Hindlimb muscle (tissue), 1 donor: Measurements from ENCODE around the gene TH. TPM values are rescaled to one million over a fixed set of nuclear protein-coding genes. Genes with fewer than 3 reads are reported as not detected.
"Not testable (repeated sequence)": the region's sequence is repeated elsewhere in the genome, so short reads cannot be mapped to it uniquely, and the experiment has no call there.

ENCODE experiments used
- DNase-seq: peaks from one replicate; pipeline ENCODE4 v3.0.0-alpha.2; 2013
- polyA plus RNA-seq: library from polyadenylated mRNA; unstranded; fragments of 120-200 nt; gene quantifications from one replicate; pipeline ENCODE4 v1.2.1, GENCODE V29; 2013; ENCODE audit not compliant: insufficient read length

Gene TH
- polyA plus RNA-seq, 1 donor: 0.66 TPM

DNA sequence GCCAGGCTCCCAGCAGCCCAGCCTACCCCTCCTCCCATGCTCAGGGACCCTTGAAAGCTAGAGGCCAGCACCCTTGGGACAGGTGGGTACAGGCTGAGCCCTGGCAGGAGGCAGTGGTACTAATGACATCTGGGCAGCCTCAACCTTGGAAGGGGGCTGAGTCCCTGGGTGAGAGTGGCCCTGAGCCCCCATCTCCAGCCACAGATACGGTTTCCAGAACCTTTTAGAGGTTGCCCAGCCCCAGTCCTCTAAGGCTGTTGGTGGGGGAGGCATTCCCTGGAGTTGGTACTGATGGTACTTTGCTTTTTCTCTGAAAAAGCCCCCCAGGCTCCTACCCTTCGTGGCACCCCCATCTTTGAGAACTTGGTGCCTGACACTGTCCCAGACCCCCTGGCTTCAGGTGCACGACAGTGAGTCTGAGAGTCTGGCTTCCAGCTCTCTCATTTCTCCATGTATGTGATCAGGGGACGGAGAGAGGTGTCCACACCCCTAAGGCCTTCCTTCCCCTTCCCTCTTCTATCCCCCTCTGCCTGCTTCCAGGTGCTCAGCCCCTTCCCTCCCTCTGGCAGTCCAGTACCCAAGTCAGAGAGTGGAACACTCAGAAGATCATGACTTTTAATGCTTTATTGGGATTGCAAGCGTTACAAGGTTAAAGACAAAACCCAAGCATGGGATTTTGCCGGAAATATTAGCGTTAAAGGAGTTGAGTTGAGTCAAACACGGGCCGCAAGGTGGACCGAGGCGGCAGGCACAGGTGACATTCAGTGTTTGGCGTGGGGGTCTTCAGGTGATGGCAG is 42.9 kb downstream of the TH start:
- DNase-seq: peak; percentile 46

DNA sequence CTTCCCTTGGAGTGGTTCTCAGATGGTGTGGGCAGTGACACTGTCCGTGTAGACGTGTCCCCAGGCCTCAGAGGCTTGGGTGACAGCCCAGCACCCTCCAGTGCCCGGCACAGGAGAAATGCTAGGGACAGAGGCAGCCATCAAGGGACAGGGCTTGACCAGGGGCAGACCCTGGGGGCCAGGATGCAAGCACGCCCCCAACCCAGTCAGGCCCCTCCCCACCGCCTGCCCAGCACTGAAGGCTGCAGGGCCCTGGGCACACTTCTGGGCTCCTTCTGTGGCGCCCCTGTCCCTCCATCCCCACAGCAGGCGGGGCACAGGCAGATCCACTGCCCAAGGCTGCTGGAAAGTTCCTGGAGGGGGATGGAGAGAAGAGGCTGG is 43.5 kb downstream of the TH start:
- DNase-seq: peak; percentile 43

DNA sequence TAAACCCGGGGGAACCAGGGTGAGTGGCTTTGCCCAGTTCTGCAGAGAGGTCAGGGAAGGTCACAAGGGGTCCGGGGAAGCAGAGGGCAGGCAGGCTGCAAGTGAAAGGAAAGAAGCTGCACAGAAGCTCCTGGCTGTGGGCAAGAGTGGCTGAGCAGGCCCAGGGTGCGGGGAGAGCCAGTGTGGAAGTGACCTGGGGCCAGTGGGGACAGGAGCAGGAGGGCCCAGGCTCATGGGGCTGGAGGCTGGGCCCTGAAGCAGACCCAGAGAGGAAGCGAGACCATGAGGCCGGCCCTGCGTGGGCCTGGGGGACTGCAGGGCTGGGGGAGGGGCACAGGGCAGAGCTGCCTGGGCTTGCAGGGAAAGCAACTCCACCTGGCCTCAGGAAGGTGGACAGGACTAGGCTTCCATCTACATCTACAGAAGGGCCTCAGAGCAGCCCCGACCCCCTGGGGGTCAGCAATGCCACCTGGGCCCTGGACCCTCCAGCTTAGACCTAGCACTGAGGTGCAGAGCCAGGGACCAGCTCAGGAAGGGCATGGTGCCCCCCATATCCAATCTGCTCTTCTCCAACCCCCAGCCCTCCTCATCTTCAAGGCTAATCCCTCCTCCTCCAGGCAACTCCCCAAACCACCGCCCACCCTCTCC is 44.0 kb downstream of the TH start:
- no peak for DNase-seq

DNA sequence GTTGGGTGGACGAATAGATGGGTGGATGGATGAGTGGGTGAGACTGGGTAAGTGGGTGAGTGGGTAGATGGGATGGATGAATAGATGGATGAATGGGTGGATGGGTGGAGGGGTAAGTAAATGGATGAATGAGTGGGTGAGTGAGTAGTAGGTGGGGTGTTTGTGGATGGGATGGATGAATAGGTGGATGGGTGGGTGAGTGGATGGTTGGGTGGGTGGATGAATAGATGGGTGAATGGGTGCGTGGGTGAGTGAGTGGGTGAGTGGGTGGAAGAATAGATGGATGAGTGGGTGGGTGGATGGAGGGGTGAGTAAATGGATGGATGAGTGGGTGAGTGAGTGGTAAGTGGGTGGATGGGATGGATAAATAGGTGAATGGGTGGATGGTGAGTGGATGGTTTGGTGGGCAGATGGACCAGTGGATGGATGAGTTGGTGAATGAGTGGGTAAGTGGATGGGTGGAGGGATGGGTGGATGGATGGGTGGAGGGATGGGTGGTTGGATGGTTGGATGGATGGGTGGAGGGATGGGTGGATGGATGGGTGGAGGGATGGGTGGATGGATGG is 45.0 kb downstream of the TH start:
- DNase-seq: no peak

DNA sequence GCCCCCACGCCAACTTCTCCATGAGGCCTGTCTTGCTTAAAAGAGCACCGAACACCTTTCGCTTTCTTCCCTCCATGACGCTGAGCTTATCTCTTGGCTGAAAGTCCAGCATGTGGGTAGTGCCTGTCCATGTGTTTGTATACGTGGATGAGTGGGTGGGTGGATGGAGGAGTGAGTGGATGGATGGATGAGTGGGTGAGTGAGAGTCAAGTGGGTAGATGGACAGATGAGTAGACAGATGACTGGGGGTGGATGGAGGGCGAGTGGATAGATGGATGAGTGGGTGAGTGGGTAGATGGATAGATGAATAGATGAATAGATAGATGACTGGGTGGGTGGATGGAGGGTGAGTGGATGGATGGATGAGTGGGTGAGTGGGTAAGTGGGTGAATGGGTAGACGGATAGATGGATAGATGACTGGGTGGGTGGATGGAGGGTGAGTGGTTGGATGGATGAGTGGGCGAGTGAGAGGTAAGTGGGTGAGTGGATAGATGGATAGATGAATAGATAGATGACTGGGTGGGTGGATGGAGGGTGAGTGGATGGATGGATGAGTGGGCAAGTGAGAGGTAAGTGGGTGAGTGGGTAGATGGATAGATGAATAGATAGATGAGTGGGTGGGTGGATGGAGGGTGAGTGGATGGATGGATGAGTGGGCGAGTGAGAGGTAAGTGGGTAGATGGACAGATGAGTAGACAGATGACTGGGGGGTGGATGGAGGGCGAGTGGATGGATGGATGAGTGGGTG is 46.7 kb downstream of the TH start:
- DNase-seq: not testable (repeated sequence)

DNA sequence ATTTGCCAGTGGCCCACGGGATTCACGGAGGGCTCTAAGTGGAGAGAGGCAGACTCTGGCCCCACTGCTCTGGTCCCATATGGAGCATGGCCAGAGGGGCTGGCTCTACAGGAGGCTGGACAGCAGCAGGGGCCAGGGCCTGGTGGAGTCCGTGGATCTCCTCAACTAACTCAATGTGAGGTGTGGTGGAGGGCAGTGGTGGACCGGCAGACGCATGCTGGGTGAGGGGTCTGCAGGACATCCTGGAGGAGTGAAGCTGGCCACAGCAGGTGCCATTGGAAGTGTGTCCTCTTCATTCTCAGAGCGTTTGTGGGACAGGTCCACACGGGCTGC is 48.0 kb downstream of the TH start:
- DNase-seq: no peak

DNA sequence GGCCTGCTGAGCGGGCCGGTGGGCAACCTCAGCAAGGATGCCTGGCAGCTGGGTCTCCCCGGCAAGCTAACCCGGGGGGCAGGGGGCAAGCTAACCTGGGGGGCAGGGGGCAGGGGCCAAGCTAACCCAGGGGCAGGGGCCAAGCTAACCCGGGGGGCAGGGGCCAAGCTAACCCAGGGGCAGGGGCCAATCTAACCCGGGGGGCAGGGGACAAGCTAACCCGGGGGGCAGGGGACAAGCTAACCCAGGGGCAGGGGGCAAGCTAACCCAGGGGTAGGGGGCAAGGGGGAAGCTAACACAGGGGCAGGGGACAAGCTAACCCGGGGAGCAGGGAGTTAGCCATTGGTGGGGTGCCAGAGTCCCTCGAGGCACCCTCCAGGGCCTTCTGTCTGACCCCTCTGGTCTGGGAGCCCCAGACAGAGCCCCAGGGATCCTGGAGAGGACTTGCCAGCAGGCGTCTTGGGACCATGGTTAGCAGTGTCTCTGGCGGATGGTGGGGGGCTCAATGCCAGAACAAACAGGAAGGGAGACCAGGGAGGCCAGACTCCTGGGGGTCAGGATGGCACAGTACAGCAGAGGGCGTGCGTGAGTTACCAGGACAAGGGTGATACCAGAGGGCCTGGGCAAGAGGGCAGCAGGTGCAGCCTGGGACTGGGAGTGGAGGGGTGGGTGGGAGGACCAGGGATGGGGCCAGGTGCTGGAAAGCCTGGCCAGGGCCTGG is 48.5 kb downstream of the TH start:
- DNase-seq: no peak

DNA sequence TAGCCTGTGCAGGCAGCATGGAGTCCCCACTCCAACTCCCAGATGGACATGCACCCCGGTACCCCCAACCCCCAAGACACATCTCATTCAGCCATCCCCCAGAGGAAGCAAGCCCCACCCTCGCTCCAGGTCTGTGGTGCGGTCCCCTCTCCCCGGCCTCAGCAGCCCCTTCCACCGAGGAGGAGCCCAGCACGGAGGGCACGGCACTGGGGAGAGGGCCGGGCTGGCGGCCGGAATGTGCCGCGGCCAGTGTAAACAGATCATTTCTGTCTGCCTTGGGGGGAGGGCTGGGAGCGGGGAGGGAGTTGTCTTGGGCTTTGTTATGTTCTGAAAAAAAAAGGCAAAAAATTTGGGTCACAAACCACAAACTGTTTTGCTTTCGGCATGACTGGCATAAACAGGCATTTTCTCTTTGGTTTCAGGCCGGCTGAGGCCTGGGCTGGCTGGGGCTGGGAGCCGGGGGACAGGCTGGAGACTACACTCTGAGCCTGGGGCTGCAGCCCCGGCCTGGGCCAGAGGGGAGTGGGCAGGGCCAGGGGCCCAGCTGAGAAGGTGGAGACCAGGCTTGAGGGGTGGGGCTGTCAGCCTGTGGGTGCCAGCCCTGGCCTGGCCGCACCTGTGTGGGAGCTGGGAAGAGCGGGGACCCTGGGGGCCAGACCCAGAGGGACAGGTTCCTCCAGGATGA is 49.3 kb downstream of the TH start:
- DNase-seq: no peak

DNA sequence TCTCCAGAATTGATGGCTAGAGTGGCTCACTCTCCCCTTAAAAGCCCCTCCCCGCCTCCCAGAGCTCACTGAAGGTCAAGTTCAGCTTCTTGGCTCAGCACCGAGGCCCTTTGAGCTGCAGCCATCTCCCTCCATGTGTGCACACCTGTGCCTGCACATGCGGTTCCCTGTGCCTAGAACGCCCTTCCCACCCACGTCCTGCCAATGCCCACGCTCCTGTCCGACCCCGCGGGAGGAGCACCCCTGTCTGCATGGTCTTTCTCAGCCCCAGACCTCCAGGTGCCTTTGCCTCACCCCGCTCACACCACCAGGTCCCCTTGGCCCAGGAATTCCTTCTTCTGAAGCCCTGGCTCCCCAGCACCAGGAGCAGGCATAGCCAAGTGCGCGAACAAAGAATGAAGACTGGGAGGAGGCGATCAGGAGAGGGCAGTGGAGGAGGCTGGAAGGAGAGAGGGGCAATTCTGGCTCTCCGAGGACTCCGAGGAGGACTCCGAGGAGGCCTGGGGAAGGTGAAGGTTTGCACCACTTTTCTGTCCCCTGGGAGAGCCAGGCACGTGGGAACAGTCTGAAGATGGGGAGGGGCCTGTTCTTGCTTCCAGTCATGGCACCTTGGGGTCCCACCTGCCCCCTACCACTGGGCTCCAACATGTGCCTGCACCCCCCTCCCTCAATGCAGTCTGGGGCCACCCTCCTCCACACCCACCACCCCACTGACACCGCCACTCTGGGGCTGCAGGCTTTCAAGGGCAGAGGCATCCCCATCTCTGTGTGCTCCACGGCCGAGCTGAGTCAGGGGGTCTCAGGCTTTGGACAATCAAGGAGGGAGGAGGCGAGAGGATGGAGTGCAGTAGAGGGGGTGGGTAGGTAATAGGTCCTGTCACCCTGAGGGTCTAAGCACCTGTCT is 50.1 kb downstream of the TH start:
- no peak for DNase-seq

DNA sequence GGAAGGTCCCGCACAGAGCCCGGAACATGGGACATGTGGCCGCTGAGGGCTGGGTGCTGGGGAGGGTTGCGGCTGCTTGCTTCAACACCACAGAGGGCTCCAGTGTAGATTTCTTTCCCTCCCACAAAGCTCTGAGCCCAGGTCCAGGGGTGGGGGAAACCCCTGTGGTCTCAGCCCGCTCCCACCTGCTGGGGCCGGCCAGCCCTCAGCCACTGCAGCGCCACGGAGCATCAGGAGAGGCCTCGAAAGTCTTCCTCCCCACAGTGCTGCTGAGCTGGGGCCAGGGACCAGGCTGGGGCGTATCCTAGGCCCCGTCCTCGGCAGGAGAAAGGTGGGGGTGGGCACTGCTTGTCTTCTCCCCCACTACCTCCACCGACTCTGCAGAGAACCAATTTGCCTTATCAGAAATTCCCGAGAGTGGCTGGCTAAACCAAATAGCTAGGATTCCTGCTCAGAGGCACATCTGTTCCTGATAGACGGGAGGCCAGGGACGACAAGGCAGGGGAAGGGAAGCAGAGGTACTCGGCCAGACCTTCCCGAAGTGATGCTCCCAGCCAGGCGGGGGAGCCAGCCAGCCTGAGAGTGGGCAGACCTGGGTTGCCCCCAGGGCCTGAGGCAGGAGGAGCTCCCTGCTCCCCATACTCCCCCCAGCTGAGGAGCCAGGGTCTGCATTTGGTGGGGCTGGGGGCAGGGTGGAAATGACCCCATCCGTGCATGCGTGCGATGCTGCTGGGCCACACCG is 51.1 kb downstream of the TH start:
- DNase-seq: no peak

DNA sequence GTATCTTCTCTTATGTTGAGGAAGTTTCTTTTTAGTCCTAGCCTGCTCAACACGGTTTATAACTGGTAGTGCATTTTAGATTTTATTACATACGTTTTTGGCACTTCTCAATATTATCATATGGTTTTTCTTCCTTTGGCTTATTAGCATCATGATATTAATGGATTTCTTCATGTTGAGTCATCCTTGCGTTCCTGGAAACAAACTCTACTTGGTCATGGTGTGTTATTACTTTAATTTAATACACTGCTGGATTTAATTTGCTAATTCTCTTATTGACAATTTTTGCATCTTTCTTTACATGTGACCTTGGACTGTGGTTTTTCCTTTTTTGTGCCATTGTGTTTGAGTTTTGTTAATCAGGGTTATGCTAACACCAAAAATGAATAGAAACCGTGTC is 52.9 kb downstream of the TH start:
- no peak for DNase-seq

DNA sequence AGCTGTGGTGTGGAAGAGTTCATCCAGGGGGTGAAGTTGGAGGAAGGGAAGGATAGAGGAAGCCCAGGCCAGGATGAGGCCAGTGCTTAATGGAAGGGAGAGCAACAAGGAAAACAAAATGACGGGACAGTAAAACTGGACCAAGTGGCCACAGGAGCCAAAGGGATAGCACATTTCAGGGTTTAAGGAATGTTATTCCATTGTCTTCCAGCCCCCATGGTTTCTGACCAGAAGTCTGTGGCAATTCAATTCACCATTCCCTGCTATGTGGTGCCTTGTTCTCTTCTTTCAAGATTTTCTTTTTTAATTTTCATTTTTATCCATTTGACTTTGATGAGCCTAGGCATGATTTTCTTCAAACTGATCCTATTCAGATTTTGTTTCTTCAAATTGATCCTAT is 54.9 kb downstream of the TH start:
- DNase-seq: no peak

DNA sequence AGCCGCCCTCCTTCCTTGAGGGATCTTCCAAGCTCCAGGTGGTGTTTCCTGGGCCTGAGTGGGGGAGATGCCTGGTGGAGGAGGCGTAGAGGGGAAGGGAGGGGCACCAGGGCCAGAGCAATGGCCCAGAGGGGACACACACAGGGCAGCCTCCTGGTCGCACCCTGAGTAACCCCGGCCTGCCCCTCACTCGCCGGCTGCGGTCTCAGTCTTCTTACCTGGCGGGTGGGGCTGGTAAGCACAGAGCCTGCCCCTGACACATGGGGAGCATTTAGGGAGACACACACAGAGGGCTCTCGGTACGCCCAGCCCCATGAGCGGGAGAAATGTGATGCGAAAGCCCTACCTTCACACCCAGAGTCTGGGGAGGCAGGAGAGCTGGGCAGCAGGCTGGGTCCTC is 56.3 kb downstream of the TH start:
- no peak for DNase-seq

DNA sequence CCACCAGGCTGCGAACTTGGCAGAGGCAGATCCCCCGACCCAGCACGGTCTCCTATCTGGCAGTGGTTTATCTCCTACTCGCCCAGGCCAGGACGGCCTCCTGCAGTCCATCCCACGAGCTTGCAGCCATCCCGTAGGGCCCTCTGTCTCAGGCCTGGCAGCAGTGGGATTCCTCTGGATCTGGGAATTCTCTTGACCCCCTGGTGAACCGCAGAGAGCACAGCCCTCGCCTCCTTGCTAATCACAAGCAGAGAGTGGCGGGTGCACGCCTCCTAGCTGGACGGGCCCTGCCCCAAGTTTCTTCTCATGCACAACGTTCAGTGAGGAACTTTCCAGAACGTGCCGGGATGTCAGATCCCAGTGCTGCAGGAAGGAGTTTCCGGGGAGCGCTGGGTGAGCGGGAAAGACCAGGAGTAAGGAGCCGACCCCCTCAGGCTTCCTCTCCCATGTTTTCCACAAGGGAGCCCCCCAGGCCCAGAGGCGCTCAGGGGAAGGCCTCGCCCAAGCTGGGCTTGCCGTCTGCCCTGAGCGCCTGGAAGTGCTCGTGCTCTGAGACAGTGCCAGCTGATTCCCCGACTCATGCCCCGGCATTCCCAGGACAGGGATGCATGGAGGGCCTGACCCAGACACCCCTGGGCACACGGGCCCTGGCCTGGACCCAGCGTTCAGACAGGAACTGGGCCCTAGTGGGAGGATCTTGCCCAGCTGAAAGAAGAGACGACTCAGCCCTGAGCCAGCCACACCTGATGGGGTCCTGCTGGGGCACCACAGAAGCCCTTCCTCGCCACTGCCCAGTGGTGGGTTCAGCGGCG is 57.0 kb downstream of the TH start:
- no peak for DNase-seq

Other genes starting within 250 kb of the TH start
- 86.9 TPM for gene MRPL23, start 224.5 kb downstream of the TH start, polyA plus RNA-seq
- gene H19, start 174.0 kb downstream of the TH start, polyA plus RNA-seq: 14,324 TPM
- 5,095 TPM for gene IGF2, start 32.4 kb downstream of the TH start, polyA plus RNA-seq
- not detected for gene INS, start 10.6 kb downstream of the TH start, polyA plus RNA-seq
- 0.17 TPM for gene ASCL2, start 98.8 kb upstream of the TH start, polyA plus RNA-seq
- 5.0 TPM for gene C11orf21, start 130.1 kb upstream of the TH start, polyA plus RNA-seq
- gene TSPAN32, start 130.2 kb upstream of the TH start, polyA plus RNA-seq: 5.3 TPM
- 488 TPM for gene CD81, start 205.5 kb upstream of the TH start, polyA plus RNA-seq
- gene TSSC4, start 228.9 kb upstream of the TH start, polyA plus RNA-seq: 28.6 TPM